ENCODE results near the gene CENPH.
"Not testable (repeated sequence)": the region's sequence is repeated elsewhere in the genome, so short reads cannot be mapped to it uniquely, and the experiment has no call there.

The CENPH gene

GRCh38 chr5:69255940-69256339 lies 66.6 kb downstream of the CENPH start:
- not testable (repeated sequence) for DNase-seq

GRCh38 chr5:69257577-69257976 lies 68.2 kb downstream of the CENPH start:
- DNase-seq = no peak

Measured in eye (tissue), 1 donor.